Prostate gland (tissue), 2 donors: ENCODE results near the gene STARD5.

Experiments
- POLR2A ChIP-seq: fragments of 450-650 bp; IDR thresholded peaks from one replicate; pipeline ENCODE4 v1.6.1; 2016; ENCODE audit warnings: antibody characterized with exemption, mild to moderate bottlenecking
- POLR2AphosphoS5 ChIP-seq: sonication (generic); formaldehyde crosslinking; IDR thresholded peaks from one replicate; pipeline ENCODE4 v1.6.1; 2017; ENCODE audit warnings: antibody characterized with exemption
- TF ChIP-seq, protein P1 (sequence below), 4 experiments: fragments of 200-600 bp in 2 of 4; fragments of 450-650 bp in 2 of 4; sonication (generic) in 2 of 4; IDR thresholded peaks; 1 replicate in 3 of 4; 2 replicates in 1 of 4; pipeline ENCODE4 v1.5.1; 2016 to 2019; ENCODE audit warnings: antibody characterized with exemption in 4 of 4, mild to moderate bottlenecking in 2 of 4, moderate library complexity in 2 of 4

DNA sequence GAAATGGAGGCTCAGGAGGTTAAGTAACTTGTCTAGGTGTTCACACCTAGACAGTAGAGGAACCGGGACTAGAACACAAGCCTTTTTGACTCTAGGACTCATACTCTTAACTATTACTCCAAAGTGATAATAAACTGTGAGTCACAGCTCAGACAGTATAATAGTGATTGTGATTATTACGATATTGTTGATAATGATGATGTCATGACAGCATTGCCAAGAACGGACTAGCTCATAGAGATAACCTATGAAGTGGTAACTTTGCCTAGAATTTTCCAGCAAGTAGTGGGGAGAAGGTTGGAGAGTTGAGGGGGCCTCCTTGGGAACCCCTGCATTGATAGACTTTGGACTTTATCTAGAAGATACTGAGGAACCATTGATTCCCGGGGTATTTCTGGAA lies 34.0 kb downstream of the STARD5 start:
- TF ChIP-seq POLR2A (no peak), POLR2AphosphoS5 (no peak)
- TF ChIP-seq, protein P1, sequence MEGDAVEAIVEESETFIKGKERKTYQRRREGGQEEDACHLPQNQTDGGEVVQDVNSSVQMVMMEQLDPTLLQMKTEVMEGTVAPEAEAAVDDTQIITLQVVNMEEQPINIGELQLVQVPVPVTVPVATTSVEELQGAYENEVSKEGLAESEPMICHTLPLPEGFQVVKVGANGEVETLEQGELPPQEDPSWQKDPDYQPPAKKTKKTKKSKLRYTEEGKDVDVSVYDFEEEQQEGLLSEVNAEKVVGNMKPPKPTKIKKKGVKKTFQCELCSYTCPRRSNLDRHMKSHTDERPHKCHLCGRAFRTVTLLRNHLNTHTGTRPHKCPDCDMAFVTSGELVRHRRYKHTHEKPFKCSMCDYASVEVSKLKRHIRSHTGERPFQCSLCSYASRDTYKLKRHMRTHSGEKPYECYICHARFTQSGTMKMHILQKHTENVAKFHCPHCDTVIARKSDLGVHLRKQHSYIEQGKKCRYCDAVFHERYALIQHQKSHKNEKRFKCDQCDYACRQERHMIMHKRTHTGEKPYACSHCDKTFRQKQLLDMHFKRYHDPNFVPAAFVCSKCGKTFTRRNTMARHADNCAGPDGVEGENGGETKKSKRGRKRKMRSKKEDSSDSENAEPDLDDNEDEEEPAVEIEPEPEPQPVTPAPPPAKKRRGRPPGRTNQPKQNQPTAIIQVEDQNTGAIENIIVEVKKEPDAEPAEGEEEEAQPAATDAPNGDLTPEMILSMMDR (IDR thresholded peaks at IDR 0.05) = no peak
